HG02938 (cell line): ENCODE results near the gene NEK6.

Experiments used
- ATAC-seq: cut with Tn5 transposase; IDR thresholded peaks from one replicate; pipeline ENCODE4 v1.9.1; 2021; ENCODE audit warnings: mild to moderate bottlenecking, moderate library complexity; ENCODE audit not compliant: unreplicated experiment

NEK6 gene

DNA sequence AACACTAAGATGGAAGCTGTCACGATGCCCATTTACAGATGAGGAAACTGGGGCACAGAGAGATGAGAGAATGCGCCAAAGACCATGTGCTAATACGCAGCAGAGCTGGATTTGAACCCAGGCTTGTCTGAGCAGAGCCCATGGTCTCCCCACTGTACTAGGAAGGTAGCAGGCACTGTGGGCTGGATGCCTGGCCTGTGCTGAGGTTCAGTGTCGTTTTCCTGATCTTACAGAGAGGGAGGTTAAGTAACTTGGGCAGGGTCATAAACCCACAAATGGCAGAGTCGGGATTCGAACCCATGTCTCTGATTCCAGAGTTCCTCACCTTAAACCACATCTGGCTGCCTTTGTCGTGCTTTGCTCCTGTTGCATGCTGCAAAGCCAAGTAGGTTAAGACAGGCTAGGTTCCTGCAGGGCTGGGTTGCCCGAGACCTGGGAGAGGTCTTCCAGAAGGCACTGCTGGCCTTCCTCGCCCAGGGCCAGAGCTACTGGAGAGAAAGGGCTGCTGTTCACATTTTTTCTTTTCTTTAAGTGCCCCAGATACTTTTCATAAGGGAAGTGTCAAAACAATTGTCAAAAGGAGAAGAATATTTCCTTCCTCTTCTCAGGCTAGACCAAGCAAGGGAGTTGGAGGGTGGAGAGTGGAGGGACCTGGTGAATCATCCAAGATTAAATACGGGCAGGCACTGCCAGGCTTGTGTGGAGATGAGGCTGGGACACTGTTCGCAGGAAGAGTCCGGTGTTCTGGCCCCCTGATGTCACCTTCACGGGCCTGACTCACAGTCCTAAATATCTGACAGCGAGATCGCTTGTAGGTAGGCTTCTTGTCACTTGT is 3.2 kb downstream of the NEK6 start:
- no peak for ATAC-seq

DNA sequence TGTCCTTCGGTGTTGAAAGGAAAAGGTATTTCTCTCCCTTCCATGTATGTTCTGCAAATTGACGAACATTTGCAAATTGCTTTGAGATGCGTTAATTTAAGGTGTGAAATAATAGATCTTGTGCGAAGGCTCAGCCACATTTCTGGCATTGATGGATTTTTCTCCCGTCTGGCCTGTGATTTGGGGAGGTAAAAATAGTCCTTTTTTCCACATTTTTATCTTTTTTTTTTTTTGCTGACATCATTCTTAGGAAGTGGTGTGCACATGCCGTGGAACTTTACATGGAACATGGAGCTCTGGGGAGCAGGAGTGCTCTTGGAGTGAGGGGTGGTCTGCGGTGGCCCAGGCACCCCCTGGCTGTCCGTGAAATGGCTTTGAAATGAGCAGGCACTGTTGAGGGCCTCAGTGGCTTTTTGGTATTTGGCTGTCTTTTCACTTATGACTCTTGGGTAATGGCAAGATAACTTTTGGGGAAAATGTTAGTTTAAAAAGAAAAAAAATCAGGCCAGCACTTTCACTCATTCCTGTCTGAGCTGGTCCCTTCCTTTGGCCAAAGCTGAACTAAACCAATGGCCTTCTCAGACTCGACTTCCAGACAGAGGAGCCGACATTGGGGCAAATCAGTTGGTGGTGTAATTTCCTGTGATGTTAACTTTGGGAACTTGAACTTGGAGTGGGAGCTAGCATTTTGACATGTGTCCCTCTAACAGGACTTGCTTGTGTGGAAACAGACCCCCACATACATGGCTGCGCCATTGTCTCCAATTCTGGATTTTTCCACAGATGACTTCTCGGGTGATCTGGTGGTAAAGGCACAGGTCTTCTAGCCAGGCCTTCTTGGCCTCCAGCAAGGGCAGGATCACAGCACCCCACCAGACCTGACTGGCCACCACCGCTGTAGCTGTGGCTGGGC is 4.2 kb downstream of the NEK6 start:
- no peak for ATAC-seq

DNA sequence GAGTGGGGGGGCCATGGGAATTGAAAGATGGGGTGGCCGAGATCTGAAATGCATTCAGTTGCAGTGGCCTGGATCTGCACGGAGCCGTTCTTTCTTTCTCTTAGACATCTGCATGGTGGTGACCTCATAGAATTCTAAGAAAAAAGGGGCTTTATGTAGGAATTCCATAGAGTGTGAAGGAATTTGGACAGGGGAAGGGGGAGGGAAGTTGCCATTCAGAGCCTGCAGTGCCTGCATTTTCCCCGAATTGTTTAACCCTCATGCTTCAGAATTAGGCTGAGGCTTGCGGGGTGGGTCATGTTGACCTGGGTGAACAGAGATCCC is 4.9 kb downstream of the NEK6 start:
- ATAC-seq = no peak

DNA sequence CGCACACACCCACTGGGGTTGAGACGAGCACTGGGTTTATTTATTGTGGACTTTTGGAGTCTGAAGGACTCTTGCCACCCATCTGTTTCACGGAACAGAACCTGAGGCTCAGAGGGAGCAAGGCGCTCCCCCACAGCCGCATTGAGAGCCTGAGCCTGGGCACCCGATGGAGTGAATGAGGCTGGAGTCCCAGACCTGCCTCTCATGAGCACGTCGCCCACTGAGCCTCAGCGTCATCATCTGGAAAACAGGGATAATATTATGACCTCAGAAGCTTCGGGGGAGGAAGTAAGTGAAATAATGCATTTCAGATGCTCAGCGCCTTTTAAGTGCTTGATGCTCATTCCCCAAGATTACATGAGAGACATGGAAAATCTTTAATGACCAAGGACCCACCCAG is 5.5 kb downstream of the NEK6 start:
- ATAC-seq = no peak

DNA sequence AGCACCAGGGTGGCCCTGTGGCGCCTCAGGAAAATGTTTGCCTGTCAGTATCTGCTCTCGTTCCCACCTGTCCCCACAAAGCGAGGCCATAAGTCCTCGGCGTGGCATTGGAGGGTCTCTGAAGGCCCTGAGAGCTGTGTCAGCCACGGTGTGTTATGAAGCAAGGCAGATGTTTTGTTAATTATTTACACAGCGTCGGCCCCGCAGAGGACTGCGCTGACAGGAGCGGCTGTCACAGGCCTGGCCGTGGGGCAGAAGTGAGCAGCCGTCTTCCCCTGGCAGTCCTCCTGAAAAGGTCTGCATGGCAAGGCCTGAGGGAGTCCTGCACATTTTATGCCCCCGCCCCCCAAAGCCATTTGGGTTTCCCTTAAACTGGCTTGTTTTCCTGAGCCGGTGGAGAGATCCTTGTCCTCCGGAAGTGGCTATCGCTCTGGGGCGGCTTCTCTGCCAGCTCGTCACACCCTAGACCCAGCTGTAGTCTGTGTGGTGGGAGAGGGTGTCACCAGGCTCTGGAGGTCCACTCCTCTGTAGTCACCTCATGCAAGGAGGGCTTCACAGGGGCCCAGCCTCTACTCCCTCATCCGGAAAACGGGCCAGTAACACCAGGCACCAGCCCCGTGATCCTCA is 6.2 kb downstream of the NEK6 start:
- no peak for ATAC-seq

DNA sequence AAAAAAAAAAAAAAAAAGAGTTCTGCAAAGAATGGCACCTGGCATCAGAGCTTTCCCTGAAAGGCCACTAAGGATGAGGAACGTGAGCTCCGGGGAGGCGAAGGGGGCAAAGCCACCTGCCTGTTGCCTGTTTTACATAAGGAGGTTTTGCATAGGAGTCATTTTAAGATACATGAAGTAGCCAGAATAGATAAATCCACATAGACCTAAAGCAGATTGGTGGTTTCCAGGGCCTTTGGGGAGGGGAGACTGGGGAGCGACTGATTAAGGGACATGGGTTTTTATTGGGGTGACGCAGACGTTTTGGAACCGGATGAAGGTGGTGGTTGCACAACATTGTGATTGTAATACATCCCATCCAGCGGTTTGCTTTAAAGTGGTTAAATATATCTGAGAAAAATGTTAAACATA is 7.1 kb downstream of the NEK6 start:
- ATAC-seq = peak; percentile 42

DNA sequence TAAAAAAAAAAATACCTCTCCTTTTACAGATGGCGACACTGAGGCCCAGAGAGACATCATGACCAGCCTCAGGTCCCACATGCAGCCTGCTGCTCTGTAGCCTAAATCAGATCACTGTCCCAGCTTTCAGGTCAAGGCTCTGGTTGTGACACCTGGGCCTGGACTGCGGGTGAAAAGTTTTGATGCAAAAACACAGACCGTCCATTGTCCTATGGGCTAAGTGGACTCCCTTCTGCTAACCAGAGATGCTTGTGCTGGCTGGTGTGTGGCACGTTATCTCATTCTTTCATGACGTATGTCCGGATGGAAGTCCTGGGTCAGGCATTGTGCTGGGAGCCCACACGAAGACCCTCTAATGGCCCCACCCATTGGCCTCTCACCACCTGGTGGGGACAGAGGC is 7.8 kb downstream of the NEK6 start:
- no peak for ATAC-seq

DNA sequence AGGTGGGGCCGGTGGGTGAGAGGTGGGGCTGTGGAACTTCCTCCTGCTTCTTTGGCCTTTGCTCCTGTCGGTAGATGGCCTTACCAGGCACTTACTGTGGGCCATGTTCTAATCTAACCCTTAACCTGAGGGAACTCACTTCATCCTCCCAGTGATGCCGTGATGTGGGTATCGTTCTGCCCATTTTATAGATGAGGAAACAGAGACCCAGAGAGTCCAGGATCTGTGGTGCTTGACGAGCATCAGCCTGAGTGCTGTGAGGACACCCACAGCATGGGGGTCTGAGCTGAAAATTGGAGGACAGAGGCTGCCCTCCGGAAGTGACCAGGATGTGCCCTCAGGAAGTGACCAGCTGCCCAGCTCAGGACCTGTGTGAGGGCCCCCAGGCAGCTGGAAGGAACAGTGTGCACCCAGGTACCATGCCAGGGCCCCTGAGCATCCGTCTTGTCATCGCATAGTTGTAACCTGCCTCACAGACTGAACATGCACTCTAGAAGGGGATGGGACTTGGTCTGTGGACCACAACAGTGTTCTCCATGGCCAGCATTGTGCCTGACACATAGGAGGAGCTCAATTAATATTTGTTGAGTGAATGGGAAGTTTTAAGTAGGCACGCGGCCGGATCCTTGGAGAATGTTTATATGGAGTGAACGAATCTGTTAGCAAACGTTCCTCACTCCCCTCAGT is 8.5 kb downstream of the NEK6 start:
- no peak for ATAC-seq

DNA sequence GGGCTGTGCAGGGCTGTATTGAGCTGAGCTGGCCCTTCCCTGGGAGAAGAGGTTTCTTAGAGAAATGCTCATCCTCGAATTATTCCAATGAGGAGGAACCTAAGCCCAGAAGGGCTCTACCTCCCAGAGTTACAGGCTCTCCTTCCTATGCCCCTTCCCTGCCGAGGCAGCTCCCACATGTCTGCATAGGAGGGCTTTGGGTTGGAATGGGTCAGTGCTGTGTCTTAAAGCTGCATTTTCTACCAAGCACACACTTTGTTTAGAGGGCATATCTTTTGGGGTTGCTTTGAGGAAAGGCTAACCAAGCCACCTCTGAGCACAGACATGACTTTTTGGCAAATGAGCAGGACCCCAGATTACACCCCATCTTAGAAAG is 9.1 kb downstream of the NEK6 start:
- ATAC-seq = no peak

DNA sequence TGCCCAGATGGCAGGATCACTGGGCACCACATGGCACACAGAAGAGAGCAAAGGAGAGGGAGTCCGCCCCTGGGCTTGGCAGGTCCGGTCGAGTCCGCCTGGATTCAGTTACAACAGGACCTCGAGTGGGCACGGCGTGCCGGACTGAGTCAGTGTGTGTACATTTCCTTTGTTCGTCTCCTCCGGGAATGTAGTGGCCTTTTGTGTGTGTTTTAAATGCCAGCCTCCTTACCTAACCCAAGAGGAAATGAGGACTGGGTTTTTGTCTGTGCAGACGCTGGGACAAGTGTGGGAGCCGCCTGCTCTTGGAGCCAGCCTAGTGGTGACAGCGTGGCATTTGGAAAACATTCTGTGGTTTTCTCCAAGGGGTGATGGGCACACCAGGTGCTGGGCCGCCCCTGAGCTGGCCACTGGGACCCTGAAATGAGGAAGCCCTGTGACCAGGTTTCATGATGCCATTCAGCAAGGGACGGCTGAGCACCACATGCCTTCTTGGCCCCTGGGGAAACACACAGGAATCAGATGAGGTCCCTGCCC is 9.6 kb downstream of the NEK6 start:
- ATAC-seq = no peak

DNA sequence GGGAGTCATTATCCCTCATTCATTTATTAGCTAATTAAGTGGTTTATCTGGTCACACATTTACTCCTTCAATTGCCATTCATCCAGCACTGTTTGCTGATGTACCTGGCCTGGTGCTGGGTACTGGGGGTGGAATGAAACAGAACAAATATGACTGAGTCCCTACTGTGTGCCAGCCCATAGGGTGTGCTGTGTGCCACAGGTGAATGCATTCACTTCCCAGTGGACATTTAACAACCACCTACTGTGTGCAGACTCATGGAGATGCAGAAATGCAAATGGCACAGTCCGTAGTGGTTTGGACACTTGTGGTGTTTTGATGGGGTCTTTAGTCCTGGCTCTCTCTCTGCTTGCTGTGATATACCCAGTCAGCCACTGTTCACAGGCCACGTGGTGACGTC is 10.5 kb downstream of the NEK6 start:
- ATAC-seq = no peak

DNA sequence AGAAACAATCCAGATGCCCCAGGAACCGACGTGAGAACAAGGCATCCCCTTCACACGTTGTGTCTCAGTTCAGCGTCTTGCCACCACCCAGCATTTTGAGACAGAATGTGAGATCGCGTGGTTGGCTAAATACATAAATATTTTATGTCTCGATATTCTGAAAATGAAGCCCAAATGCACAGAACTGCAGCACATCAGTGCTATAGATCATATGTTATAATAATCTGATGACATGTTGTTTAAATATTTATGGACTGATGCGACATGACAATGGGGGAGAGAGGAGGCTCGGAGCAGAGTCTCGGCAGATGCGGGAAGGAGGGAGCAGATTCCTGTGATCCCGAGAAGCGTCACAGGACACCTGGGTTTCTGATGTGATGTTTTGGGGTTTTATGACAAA is 10.9 kb downstream of the NEK6 start:
- no peak for ATAC-seq

DNA sequence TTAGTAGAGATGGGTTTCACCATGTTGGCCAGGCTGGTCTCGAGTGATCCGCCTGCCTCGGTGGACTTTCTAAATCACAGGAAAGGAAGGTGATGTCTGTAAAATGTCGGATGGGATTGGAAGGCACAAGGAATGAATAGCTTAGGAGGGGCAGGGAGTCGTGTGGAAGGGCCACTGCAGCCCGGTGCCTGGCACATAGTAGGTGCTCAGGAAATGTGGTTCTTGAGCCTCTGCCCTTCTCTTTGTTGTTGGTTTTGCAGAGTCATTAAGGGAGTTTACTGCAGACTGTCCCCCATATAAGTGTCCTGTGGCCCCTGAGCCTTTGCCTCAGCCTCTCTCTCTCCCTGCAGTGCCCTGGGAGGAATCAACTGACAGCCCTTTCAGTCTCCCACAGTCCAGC is 11.8 kb downstream of the NEK6 start:
- no peak for ATAC-seq

DNA sequence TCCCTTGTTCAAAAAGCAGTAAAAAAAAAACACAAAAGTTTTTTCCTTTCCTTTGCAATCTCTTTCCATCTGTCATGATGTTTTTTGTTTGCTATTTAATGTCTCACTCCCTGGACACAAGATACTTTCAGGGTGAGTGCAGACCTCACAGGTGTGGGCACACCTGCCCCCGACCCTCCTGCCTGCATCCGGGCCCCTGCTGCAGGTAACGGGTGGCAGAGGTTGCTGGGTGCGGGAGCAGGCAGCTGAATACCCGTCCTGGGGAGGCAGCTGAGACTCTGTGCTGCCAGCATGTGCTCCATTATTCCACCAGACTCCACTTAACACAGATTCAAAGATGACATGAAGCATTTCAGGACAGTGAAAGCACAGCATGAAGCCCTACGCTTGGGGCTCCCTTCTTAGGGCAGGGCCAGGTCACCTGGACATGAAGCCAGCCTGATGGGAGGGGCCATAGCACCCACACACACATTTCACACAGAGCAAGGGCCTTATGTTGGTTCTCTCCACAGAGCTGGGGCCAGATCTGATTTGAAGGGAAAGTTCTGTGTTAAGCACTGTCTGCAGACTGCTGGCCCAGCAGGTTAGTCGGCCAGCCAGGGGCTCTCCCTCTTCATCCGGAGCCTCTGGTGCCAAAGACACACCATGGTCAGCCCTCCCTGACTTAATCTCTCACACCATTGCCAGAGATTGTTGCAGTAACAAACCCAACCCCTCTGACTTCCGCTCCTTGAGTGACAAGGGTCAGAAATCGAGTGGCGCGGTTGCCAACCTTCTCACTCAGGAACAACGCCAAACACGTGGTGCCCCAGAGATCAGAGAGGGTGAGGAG is 13.0 kb downstream of the NEK6 start:
- ATAC-seq = no peak

DNA sequence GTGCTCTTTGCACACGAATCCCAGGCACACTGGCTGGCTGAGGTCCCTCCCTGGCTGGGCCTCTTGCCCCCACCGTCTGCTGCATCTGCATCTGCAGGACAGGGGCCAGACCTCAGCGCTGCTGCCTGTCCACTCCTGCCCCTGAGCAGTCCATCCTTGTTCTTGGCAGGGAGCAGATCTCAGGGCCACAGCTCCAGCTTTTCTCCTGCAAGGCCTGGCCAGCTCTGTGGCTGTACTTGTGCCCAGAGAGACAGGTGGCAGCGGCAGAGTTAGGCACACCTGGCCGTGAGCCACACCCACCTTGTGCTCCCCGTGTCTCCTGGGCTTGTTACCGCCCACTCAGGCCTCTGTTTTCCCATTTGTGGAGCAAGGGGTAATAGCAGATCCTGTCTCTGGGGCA is 13.9 kb downstream of the NEK6 start:
- ATAC-seq = no peak

DNA sequence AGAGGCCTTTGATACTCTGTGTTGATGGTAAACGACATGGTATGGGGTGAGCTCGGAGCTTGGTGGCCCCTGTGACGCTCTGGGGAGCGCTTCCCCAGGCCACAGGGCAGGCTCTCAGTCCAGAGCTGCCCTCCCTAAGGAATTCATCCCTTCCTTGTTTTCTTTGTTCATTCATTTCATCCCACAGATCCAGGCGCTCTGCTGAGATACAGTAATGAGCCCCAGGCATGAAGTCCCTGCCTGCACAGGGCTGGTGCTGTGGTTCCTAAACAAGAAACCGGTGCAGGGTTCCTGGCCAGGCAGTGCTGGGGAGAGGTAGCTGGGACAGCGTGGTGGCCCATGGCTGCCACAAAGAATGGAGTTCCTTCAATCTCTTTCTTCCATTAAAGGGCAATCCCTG is 14.4 kb downstream of the NEK6 start:
- no peak for ATAC-seq

DNA sequence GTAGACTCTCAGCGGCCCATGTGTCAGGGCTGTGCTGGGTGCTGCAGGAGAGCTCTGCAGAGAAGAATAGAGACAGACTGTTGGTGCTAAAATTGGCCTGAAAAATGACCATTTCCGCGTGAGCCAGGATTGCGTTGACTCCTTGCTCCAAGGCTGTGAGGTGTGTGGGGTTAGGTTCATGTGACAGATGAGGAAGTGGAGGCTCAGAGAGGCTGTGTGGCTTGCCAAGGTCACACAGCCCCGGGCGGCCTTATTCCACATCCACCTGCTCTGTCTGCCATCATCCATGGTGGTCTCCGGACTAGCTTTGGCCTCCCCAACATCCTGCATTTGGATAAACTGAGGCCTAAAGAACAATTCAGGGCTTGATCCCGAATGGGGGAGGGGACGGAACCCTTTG is 15.2 kb downstream of the NEK6 start:
- ATAC-seq = no peak

DNA sequence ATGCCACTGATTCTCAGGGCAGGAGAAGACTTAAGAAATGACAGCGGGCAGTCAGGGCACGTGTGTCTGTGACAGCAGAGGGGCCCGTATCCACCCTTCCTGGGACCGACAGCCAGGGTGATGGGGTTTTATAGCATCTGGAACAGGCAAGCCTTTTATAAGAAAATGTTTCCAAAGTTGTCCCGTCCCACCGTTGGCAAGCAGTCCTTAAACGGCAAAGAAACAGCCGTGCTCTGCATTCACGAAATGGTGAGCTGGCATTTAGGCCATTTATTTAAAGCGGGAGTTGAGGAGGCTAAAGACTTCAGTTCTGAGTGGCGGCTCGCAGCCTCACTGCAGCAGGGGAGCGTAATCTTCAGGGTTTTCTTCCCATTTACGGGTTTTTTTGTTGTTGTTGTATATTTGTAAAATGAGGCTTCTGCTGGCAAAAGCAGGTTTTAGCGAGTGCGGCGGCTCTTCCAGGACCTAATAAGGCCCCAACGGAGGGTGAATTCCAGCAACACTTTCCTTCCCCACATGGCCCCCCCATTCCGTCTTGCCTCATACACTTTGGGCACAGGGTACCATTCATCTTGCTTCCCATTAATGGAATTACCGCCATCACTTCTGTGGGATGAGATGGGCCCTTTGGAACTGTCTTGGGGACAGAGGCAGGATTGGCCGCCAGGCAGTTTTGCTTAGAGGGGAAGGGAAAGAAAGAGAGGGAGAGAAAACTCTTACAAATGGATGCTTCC is 15.8 kb downstream of the NEK6 start:
- no peak for ATAC-seq

DNA sequence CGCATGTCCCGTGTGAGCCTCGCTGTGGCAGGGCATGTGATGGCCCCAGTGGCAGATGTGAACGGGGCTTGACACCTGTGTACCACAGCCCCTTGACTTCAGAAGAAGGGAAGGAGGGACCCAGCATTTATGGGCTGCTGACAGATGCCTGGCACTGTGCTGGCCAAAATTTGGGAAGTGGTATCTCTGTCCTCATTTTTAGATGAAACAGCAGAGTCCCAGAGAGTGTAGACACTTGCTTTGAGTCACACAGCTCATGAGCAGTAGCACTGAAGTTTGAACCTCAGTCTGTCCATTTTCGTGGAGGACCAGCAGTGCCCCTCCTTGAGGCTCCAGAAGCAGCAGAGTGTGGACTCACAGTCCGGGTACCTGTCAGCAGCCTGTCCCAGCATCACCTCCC is 16.5 kb downstream of the NEK6 start:
- ATAC-seq = no peak

DNA sequence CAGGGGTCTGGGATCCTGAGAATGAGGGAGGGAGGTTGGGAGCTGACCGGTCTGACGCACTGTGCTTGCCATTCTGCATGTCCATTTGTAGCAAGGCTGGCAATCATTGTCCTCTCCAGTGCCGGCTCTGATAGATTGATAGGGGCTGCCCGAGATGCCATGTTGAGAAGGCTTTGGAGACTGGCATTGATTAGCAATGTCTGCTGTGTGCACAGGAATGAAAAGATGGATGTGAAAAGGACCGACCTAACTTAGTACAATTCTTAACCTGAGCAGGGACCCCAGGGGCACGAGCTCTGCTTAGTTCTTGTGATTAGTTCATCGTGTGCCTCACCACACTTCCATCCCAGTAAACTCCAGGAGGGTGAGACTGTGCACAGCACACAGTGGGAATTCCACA is 17.0 kb downstream of the NEK6 start:
- no peak for ATAC-seq
